GM06990 (cell line): ENCODE data around the gene DFFB.

Experiments used
- DNase-seq: peaks from one replicate; pipeline ENCODE4 v3.0.0-alpha.2; 2011; ENCODE audit not compliant: insufficient read length; ENCODE audit errors: extremely low read depth
- H3K27me3 ChIP-seq: replicated peaks from 2 replicates; pipeline ENCODE4 v1.6.0; 2011; ENCODE audit warnings: low read length; ENCODE audit not compliant: control insufficient read depth, insufficient read depth
- H3K36me3 ChIP-seq: 2 replicates; pipeline ENCODE4 v1.5.1; 2011; ENCODE audit warnings: low read length; ENCODE audit not compliant: control insufficient read depth, insufficient read depth
- H3K4me3 ChIP-seq: replicated peaks from 2 replicates; pipeline ENCODE4 v1.5.1; 2011; ENCODE audit warnings: low read depth, mild to moderate bottlenecking, control low read depth, low read length
- CTCF ChIP-seq: IDR thresholded peaks from 2 replicates; pipeline ENCODE4 v1.5.1; 2011; ENCODE audit warnings: low read length, control low read depth, mild to moderate bottlenecking, inconsistent platforms; ENCODE audit not compliant: insufficient read depth, poor library complexity, severe bottlenecking

DFFB gene

DNA sequence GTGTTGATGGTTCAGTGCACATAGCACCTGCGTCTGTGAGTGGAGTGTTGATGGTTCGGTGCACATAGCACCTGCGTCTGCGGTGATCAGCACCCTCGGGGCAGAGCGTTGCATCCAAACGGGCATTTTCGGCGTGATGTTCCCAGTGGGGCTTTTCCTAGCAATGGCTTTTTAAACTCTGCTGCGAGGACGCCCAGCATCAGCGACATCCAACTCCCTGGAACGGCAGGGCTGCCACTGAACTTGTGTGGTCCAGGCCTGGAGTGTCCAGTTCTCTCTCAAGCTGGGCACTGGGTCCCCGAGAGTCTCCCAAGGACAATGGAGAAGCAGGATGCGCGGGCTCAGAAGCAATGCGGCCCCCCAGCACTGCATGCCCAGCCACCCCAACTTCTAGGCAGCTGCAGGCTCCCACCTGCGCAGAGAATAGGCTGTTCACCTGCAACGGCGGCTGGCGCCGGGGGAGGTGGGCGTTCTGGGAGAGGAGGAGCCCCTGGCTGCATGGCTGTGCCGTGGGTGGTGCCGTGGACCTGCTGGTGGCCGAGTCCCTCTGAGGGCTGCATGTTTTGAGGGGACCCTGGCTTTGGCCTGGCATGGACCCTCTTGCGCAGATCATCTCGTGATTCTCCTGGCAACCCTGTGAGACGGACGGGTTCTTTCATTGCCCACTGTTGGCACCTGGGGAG is 52.9 kb downstream of the DFFB start:
- H3K4me3 ChIP-seq = no peak overlapping the region

DNA sequence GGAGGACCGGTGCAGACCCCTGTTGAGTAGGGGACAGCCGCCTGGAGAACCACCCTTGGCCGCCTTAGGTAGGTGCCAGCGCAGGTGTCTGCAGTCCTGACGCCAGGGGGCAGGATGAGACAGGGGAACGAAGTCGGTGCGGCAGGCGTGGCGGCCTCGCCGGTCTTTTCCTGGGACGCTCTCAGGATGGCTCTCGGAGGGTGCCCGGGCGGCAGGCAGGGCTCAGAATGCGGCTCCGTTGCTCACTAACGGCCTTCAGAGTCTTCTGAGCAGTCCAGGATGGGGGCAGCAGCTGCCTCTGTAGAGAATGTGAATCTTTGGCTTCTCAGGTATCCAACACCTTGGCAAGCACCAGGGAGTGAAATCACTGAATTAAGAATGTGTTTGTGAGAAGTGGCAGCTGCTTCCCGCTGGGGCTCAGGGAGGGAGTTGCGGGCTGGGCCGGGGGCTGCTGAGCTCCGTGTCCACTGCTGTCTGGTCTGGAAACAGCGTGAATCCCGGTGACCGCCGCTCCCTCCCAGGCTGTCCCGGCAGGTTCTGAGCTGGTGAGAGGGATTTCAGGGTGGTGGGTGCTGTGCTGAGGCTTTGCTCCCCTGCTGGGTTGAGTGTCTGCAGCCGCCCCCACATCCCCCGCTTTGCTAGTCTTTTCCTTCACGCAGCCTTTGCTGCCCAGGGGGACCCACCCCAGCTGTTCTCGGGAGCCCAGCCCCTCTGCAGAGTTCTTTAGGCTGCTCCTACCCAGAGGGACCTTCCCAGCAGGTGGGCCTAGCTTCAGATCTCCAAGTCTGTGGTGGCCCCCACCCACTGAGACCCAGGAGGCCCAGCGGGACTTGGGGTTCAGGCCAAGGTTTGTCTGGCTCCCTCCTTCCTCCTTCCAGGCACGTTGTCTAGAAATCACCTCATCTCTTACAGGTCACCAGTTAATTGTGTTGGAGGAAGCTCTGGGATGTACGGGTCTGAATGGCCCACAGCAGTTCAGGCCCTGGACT is 53.9 kb downstream of the DFFB start:
- DNase-seq = peak; percentile 62
- no peaks in the 10 kb centered on the region for H3K27me3 ChIP-seq
- no peak overlapping the region for H3K4me3 ChIP-seq
- no peaks in the 10 kb centered on the region for H3K36me3 ChIP-seq
- peak; percentile 91 for TF ChIP-seq CTCF

More for the DNA sequence above, 52.9 kb downstream of the DFFB start:
- no peak for TF ChIP-seq CTCF
- Histone ChIP-seq H3K27me3 (no peaks in the 10 kb centered on the region), H3K36me3 (no peaks in the 10 kb centered on the region)
- no peak for DNase-seq

GRCh38 chr1:3911981-3912808 is 54.9 kb downstream of the DFFB start:
- no peak for TF ChIP-seq CTCF
- no peak for DNase-seq
- no peaks in the 10 kb centered on the region for H3K36me3 ChIP-seq
- H3K27me3 ChIP-seq = no peaks in the 10 kb centered on the region
- no peak overlapping the region for H3K4me3 ChIP-seq

- no peaks in the 10 kb centered on the region for H3K36me3 ChIP-seq
- no peak for TF ChIP-seq CTCF
- DNase-seq = no peak
- H3K4me3 ChIP-seq = no peak overlapping the region
- no peaks in the 10 kb centered on the region for H3K27me3 ChIP-seq
Observed at GRCh38 chr1:3912809-3913685, 55.8 kb downstream of the DFFB start.
